HEK293 (cell line): Measurements from ENCODE around the gene PWP1.
"Not testable (repeated sequence)": the region's sequence is repeated elsewhere in the genome, so short reads cannot be mapped to it uniquely, and the experiment has no call there.

Experiments used
- CTCF ChIA-PET: fragments of 350-600 bp; formaldehyde crosslinking; extraction: SDS; loops from one replicate; lab custom pipeline; 2021; ENCODE audit warnings: antibody characterized with exemption; lab: Yijun Ruan, JAX
- POLR2A ChIA-PET: fragments of 300-600 bp; formaldehyde crosslinking; extraction: SDS; loops from one replicate; lab custom pipeline; 2020; ENCODE audit warnings: antibody characterized with exemption, inconsistent platforms; lab: Yijun Ruan, JAX
- H3K27ac ChIP-seq: fragments of 200-500 bp; sonication (Bioruptor generic); 2 replicates; pipeline ENCODE4 v1.5.1; 2014; ENCODE audit warnings: low read depth, low read length, control low read depth, inconsistent platforms; ENCODE audit errors: extremely low read depth
- H3K36me3 ChIP-seq, 2 experiments: fragments of 200-500 bp in 1 of 2; sonication (Bioruptor generic) in 1 of 2; 1 replicate in 1 of 2; 2 replicates in 1 of 2; pipeline ENCODE4 v1.5.1; 2014 to 2017; ENCODE audit warnings: inconsistent platforms in 2 of 2, low read length in 2 of 2; ENCODE audit not compliant: control insufficient read depth in 2 of 2, insufficient read depth in 1 of 2
- H3K4me1 ChIP-seq: fragments of 200-500 bp; sonication (Bioruptor generic); 2 replicates; pipeline ENCODE4 v1.5.1; 2014; ENCODE audit warnings: mild to moderate bottlenecking, low read length, inconsistent platforms; ENCODE audit not compliant: control insufficient read depth, insufficient read depth
- H3K4me3 ChIP-seq: 2 replicates; pipeline ENCODE4 v1.5.1; 2011; ENCODE audit warnings: low read depth, mild to moderate bottlenecking, control low read depth, low read length, moderate library complexity
- H3K9me3 ChIP-seq: fragments of 200-500 bp; sonication (Bioruptor generic); 2 replicates; pipeline ENCODE4 v1.5.1; 2014; ENCODE audit warnings: low read depth, low read length, inconsistent platforms; ENCODE audit not compliant: control insufficient read depth, insufficient read depth
- GFI1B ChIP-seq: fragments of 450-650 bp; formaldehyde crosslinking; IDR thresholded peaks from 2 replicates; pipeline ENCODE4 v1.5.1; 2016; ENCODE audit warnings: missing biosample characterization, missing genetic modification characterization
- HOXD13 ChIP-seq: sonication (generic); formaldehyde crosslinking; IDR thresholded peaks from 2 replicates; pipeline ENCODE4 v1.8.0; 2022; ENCODE audit warnings: missing genetic modification reagents, borderline replicate concordance
- KLF9 ChIP-seq: fragments of 450-650 bp; formaldehyde crosslinking; IDR thresholded peaks from 2 replicates; pipeline ENCODE4 v1.5.1; 2016; ENCODE audit warnings: missing biosample characterization, missing genetic modification characterization, low read depth
- MYNN ChIP-seq: fragments of 450-650 bp; formaldehyde crosslinking; IDR thresholded peaks from 2 replicates; pipeline ENCODE4 v1.5.1; 2016; ENCODE audit warnings: missing biosample characterization, missing genetic modification characterization, borderline replicate concordance
- PRDM1 ChIP-seq: fragments of 450-650 bp; formaldehyde crosslinking; IDR thresholded peaks from 2 replicates; pipeline ENCODE4; 2016; ENCODE audit warnings: missing biosample characterization, missing genetic modification characterization
- ZFP37 ChIP-seq: fragments of 450-650 bp; formaldehyde crosslinking; IDR thresholded peaks from 2 replicates; pipeline ENCODE4 v1.5.1; 2016; ENCODE audit warnings: missing biosample characterization, missing genetic modification characterization
- ZNF121 ChIP-seq: fragments of 450-650 bp; formaldehyde crosslinking; IDR thresholded peaks from 2 replicates; pipeline ENCODE4 v1.5.1; 2016; ENCODE audit warnings: missing biosample characterization, missing genetic modification characterization
- ZNF133 ChIP-seq: fragments of 450-650 bp; formaldehyde crosslinking; IDR thresholded peaks from 2 replicates; pipeline ENCODE4 v1.5.1; 2016; ENCODE audit warnings: missing biosample characterization, missing genetic modification characterization
- ZNF146 ChIP-seq: fragments of 450-650 bp; formaldehyde crosslinking; IDR thresholded peaks from 2 replicates; pipeline ENCODE4 v1.5.1; 2016; ENCODE audit warnings: missing biosample characterization, missing genetic modification characterization
- ZNF169 ChIP-seq: fragments of 450-650 bp; formaldehyde crosslinking; IDR thresholded peaks from 2 replicates; pipeline ENCODE4 v1.5.1; 2016; ENCODE audit warnings: missing biosample characterization, missing genetic modification characterization
- ZNF18 ChIP-seq: fragments of 450-650 bp; formaldehyde crosslinking; IDR thresholded peaks from 2 replicates; pipeline ENCODE4 v1.5.1; 2016; ENCODE audit warnings: missing biosample characterization, missing genetic modification characterization
- ZNF311 ChIP-seq: fragments of 450-650 bp; formaldehyde crosslinking; IDR thresholded peaks from 2 replicates; pipeline ENCODE4 v1.5.1; 2017; ENCODE audit warnings: missing biosample characterization, missing genetic modification characterization, borderline replicate concordance
- ZNF366 ChIP-seq: fragments of 450-650 bp; formaldehyde crosslinking; conservative IDR thresholded peaks from 2 replicates; pipeline ENCODE4 v1.5.1; 2016; ENCODE audit warnings: missing biosample characterization, missing genetic modification characterization
- ZNF449 ChIP-seq: fragments of 450-650 bp; formaldehyde crosslinking; IDR thresholded peaks from 2 replicates; pipeline ENCODE4 v1.5.1; 2017; ENCODE audit warnings: missing biosample characterization, mild to moderate bottlenecking, missing genetic modification characterization, moderate library complexity
- ZNF544 ChIP-seq: fragments of 450-650 bp; formaldehyde crosslinking; IDR thresholded peaks from 2 replicates; pipeline ENCODE4 v1.5.0; 2017; ENCODE audit warnings: missing biosample characterization, missing genetic modification characterization
- ZNF610 ChIP-seq: fragments of 450-650 bp; formaldehyde crosslinking; IDR thresholded peaks from 2 replicates; pipeline ENCODE4 v1.5.1; 2016; ENCODE audit warnings: missing biosample characterization, missing genetic modification characterization, borderline replicate concordance
- ZNF704 ChIP-seq: fragments of 450-650 bp; formaldehyde crosslinking; IDR thresholded peaks from 2 replicates; pipeline ENCODE4 v1.5.1; 2016; ENCODE audit warnings: missing biosample characterization, missing genetic modification characterization
- ZNF707 ChIP-seq: fragments of 450-650 bp; formaldehyde crosslinking; IDR thresholded peaks from 2 replicates; pipeline ENCODE4 v1.5.1; 2016; ENCODE audit warnings: missing biosample characterization, missing genetic modification characterization
- ZNF76 ChIP-seq: fragments of 450-650 bp; formaldehyde crosslinking; IDR thresholded peaks from 2 replicates; pipeline ENCODE4; 2016; ENCODE audit warnings: low read depth, missing biosample characterization, missing genetic modification characterization, borderline replicate concordance
- ZSCAN23 ChIP-seq: fragments of 450-650 bp; formaldehyde crosslinking; IDR thresholded peaks from 2 replicates; pipeline ENCODE4 v1.5.1; 2016; ENCODE audit warnings: missing biosample characterization, missing genetic modification characterization
- TF ChIP-seq, protein P1 (sequence below): fragments of 450-650 bp; formaldehyde crosslinking; IDR thresholded peaks from 2 replicates; pipeline ENCODE4 v1.5.1; 2016; ENCODE audit warnings: missing biosample characterization, missing genetic modification characterization

Gene PWP1

GRCh38 chr12:107704041-107704440 lies 18.4 kb downstream of the PWP1 start:
- Histone ChIP-seq H3K4me1 (no peaks in the 10 kb centered on the region), H3K36me3 (peaks cover 48 to 79% of the 10 kb centered on the region in 2 experiments)
- TF ChIP-seq ZNF707 (no peak), MYNN (tag by site-specific recombination) (no peak), HOXD13 (no peak), ZNF366 (no peak), ZFP37 (no peak), ZNF121 (tag by site-specific recombination) (no peak), ZNF169 (tag by site-specific recombination) (no peak), GFI1B (tag by site-specific recombination) (no peak), ZNF704 (tag by site-specific recombination) (no peak), ZNF544 (tag by site-specific recombination) (no peak), KLF9 (no peak)
- TF ChIP-seq, protein P1, sequence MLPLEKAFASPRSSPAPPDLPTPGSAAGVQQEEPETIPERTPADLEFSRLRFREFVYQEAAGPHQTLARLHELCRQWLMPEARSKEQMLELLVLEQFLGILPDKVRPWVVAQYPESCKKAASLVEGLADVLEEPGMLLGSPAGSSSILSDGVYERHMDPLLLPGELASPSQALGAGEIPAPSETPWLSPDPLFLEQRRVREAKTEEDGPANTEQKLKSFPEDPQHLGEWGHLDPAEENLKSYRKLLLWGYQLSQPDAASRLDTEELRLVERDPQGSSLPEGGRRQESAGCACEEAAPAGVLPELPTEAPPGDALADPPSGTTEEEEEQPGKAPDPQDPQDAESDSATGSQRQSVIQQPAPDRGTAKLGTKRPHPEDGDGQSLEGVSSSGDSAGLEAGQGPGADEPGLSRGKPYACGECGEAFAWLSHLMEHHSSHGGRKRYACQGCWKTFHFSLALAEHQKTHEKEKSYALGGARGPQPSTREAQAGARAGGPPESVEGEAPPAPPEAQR, result no peak
- TF ChIP-seq, all 188 proteins: peak for 0
- CTCF ChIA-PET, result interaction anchor here (0.6 to 1.3 kb wide), 2 partner anchors 29 to 33 kb away, joined by 3 read pairs; no protein-coding TSS in a partner anchor
- H3K27ac ChIP-seq, result no peak overlapping the region
- POLR2A ChIA-PET, result no interaction called here
- H3K9me3 ChIP-seq, result no peaks in the 10 kb centered on the region
- no peak overlapping the region for H3K4me3 ChIP-seq

DNA sequence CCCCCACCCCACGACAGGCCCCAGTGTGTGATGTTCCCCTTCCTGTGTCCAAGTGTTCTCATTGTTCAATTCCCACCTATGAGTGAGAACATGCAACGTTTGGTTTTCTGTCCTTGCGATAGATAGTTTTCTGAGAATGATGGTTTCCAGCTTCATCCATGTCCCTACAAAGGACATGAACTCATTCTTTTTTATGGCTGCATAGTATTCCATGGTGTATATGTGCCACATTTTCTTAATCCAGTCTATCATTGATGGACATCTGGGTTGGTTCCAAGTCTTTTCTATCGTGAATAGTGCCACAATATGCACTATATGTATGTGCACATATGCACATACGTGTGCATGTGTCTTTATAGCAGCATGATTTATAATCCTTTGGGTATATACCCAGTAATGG lies 19.9 kb downstream of the PWP1 start:
- POLR2A ChIA-PET, CTCF ChIA-PET, H3K4me1 ChIP-seq: not testable (repeated sequence)
- H3K36me3 ChIP-seq, result peaks cover 47 to 77% of the 10 kb centered on the region in 2 experiments
- peak; percentile 91 for TF ChIP-seq ZNF146 (tag by site-specific recombination)
- TF ChIP-seq, all 188 proteins: peak for 1; not testable (repeated sequence) for 187
- not testable (repeated sequence) for H3K9me3 ChIP-seq, H3K27ac ChIP-seq, H3K4me3 ChIP-seq

GRCh38 chr12:107715780-107716179 lies 30.2 kb downstream of the PWP1 start:
- H3K27ac ChIP-seq, result no peak overlapping the region
- ChIA-PET POLR2A (no interaction called here), CTCF (interaction anchor here (1.3 kb wide), 1 partner anchor 170 kb away, joined by 4 read pairs; no protein-coding TSS in a partner anchor)
- TF ChIP-seq PRDM1 (tag by site-specific recombination) (no peak), ZNF76 (tag by site-specific recombination) (no peak), ZNF449 (tag by site-specific recombination) (no peak), ZSCAN23 (no peak), ZNF133 (tag by site-specific recombination) (0 out of 2 replicates have a peak, but pooled peaks have one; percentile 57), ZNF311 (tag by site-specific recombination) (no peak), ZNF18 (tag by site-specific recombination) (no peak), ZNF610 (tag by site-specific recombination) (no peak)
- peaks cover 21 to 52% of the 10 kb centered on the region in 2 experiments for H3K36me3 ChIP-seq
- H3K4me3 ChIP-seq, result no peak overlapping the region
- H3K4me1 ChIP-seq, result no peaks in the 10 kb centered on the region
- H3K9me3 ChIP-seq, result no peaks in the 10 kb centered on the region
